Ishikawa (cell line): ENCODE results near the gene CALHM2.

Experiments used
- MAX ChIP-seq: IDR thresholded peaks from 2 replicates; pipeline ENCODE4 v1.6.1; 2012

Gene CALHM2

DNA sequence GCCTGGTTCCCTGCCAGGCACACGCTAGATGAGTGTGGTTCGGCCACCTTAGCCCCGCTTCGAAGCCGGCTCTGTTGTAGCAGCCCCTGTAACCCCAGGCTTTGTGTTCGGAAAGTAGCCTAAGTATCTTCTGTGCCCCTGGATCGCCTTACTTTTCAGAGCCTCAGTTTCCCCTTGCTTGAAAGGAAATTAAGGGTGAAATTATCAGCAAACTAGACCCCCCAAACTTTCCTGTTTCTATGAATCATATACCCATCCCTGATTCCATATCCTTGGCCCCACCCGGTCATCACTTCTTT lies 55.4 kb downstream of the CALHM2 start:
- TF ChIP-seq MAX = no peak
